OCI-LY3 (cell line): ENCODE measurements around the gene SHC4.

Source experiments
- EZH2phosphoT487 ChIP-seq: fragments of 200-600 bp; shearing (Covaris generic); IDR thresholded peaks from 2 replicates; pipeline ENCODE4 v1.6.1; 2018; ENCODE audit warnings: antibody characterized with exemption, mixed run types, low read depth
- TF ChIP-seq, protein P1 (sequence below): fragments of 200-600, 300-600 bp; sonication (generic); IDR thresholded peaks from 2 replicates; pipeline ENCODE4 v1.5.1; 2014; ENCODE audit warnings: antibody characterized with exemption, low read length, low read depth

DNA sequence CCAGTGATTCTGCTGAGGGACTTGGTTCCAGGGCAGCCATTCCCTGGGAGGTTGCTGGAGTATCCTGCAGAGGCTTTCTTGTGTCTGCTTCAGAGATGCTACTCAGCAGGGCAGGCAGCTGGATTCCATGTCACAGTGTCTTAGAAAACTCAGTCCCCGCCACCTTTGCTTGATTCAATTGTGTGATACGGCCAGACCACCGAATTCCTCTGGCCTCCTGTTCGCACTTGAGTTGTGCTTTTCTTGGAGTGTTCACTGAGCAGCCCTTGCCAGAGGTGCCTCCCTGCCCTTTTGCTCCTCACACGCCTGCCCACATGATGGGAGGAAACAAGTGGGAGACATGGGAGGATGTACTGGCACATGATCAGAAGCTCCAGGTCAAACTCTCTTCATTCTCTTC, 19.6 kb upstream of the SHC4 start:
- TF ChIP-seq, protein P1, sequence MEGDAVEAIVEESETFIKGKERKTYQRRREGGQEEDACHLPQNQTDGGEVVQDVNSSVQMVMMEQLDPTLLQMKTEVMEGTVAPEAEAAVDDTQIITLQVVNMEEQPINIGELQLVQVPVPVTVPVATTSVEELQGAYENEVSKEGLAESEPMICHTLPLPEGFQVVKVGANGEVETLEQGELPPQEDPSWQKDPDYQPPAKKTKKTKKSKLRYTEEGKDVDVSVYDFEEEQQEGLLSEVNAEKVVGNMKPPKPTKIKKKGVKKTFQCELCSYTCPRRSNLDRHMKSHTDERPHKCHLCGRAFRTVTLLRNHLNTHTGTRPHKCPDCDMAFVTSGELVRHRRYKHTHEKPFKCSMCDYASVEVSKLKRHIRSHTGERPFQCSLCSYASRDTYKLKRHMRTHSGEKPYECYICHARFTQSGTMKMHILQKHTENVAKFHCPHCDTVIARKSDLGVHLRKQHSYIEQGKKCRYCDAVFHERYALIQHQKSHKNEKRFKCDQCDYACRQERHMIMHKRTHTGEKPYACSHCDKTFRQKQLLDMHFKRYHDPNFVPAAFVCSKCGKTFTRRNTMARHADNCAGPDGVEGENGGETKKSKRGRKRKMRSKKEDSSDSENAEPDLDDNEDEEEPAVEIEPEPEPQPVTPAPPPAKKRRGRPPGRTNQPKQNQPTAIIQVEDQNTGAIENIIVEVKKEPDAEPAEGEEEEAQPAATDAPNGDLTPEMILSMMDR = no peak
- no peak for TF ChIP-seq EZH2phosphoT487
